Stomach smooth muscle (tissue), 2 donors: Measurements from ENCODE around the gene DUSP10.

Experiments
- H3K27ac ChIP-seq: one replicate; pipeline ENCODE4 v1.7.0; 2013; ENCODE audit warnings: mild to moderate bottlenecking, low read length, inconsistent platforms
- H3K27me3 ChIP-seq, 2 donors: one replicate each; pipeline ENCODE4 v1.7.0; 2013; ENCODE audit warnings: low read length in 2 of 2; ENCODE audit not compliant: insufficient read depth in 2 of 2, control insufficient read depth in 1 of 2
- H3K36me3 ChIP-seq, 2 donors: one replicate each; pipeline ENCODE4 v1.7.0; 2013; ENCODE audit warnings: low read length in 2 of 2; ENCODE audit not compliant: control insufficient read depth in 2 of 2, insufficient read depth in 2 of 2
- H3K4me1 ChIP-seq: one replicate; pipeline ENCODE4 v1.7.0; 2013; ENCODE audit warnings: low read length; ENCODE audit not compliant: control insufficient read depth, insufficient read depth
- H3K4me3 ChIP-seq, 2 donors: one replicate each; pipeline ENCODE4 v1.7.0; 2013; ENCODE audit warnings: low read length in 2 of 2
- H3K9ac ChIP-seq, 2 donors: one replicate each; pipeline ENCODE4 v1.7.0; 2013; ENCODE audit warnings: low read length in 2 of 2, mild to moderate bottlenecking in 1 of 2
- H3K9me3 ChIP-seq, 2 donors: one replicate each; pipeline ENCODE4 v1.7.0; 2013; ENCODE audit warnings: low read length in 2 of 2; ENCODE audit not compliant: control insufficient read depth in 2 of 2
- donor health status: healthy.
- donor health status: Pancreatic carcinoma.

Gene DUSP10

DNA sequence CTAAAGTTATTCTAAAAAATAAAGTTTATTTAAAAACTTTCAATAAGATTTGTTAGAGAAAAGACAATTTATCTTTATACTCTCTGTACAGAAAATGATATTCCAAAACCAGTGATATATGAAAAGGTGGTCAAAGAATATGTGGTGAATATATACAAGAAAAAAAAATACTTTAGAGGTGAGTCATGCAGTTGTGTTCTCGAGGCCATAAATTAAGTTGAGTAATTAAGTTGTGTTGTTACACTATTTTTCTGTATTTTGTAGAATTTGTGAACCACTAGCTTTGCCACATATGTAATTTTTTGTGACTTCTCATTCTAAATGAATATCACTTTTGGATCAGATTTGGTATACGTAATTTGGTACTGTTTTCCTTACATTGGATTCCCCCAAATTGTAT is 23.6 kb upstream of the DUSP10 start:
- Histone ChIP-seq H3K27me3 (no peaks in the 10 kb centered on the region), H3K9ac (no peak overlapping the region), H3K9me3 (no peaks in the 10 kb centered on the region)

GRCh38 chr1:221762121-221762520 is 20.2 kb upstream of the DUSP10 start:
- Histone ChIP-seq H3K4me1 (no peaks in the 10 kb centered on the region), H3K4me3 (no peak overlapping the region), H3K27me3 (no peaks in the 10 kb centered on the region), H3K9me3 (no peaks in the 10 kb centered on the region), H3K36me3 (no peaks in the 10 kb centered on the region), H3K9ac (no peak overlapping the region), H3K27ac (no peak overlapping the region)

More for the DNA sequence above, 23.6 kb upstream of the DUSP10 start:
- no peak overlapping the region for H3K4me3 ChIP-seq
- H3K36me3 ChIP-seq = no peaks in the 10 kb centered on the region
- H3K27ac ChIP-seq = no peak overlapping the region
- H3K4me1 ChIP-seq = no peaks in the 10 kb centered on the region

DNA sequence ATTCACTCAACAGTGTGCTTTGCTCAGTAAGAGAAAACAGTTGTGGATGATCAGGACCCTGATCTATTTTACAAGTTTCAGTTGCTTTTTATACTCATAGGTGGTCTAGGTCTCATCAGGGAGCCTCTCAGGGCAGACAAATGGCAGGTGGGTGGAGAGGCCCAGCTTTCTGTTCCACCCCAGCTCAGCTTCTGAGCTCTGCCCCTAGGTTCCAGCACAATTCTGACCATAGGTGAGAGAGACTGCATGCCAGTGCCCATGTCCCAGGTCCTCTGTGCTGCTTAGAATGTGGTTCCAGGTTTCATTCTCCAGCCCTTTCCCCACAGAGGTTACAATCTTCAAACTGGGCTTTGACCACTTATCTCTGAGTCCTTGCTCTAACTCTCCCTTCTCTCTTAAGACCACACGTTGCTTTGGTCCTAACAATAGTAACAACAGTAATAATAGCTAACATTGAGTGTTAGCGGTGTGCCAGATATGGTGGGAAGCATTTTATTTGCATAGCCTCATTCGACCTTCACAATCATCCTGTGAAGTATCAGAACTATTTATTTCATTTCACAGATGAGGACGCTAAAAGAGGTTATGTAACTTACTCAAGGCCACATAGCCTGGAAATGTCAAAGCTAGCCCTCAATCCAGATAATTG is 19.6 kb upstream of the DUSP10 start:
- no peaks in the 10 kb centered on the region for H3K36me3 ChIP-seq
- no peak overlapping the region for H3K4me3 ChIP-seq
- no peaks in the 10 kb centered on the region for H3K9me3 ChIP-seq
- H3K9ac ChIP-seq = no peak overlapping the region
- H3K4me1 ChIP-seq = no peaks in the 10 kb centered on the region
- no peaks in the 10 kb centered on the region for H3K27me3 ChIP-seq
- H3K27ac ChIP-seq = no peak overlapping the region

DNA sequence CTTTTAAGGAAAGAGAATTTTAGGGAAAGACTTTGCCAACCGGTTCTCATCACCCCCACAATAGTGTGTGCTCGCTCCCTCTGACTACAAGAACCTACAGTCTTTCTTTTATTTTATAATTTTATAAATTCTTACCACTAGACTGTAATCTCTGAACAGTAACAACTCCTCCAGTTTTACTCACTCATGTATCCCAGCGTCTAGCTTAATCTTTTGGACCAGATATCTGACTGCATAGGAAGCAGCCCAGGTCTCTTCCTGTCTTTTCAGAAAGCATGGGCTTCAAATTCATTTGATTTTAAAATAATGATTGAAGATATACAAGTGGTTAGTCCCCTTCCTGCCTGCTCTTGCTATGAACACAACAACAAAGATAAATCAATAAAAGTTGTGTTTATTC is 19.0 kb upstream of the DUSP10 start:
- no peaks in the 10 kb centered on the region for H3K9me3 ChIP-seq
- H3K4me1 ChIP-seq = no peaks in the 10 kb centered on the region
- no peaks in the 10 kb centered on the region for H3K27me3 ChIP-seq
- no peak overlapping the region for H3K27ac ChIP-seq
- H3K36me3 ChIP-seq = no peaks in the 10 kb centered on the region
- no peak overlapping the region for H3K9ac ChIP-seq
- H3K4me3 ChIP-seq = no peak overlapping the region

GRCh38 chr1:221759436-221759835 is 17.5 kb upstream of the DUSP10 start:
- no peak overlapping the region for H3K9ac ChIP-seq
- no peaks in the 10 kb centered on the region for H3K27me3 ChIP-seq
- no peaks in the 10 kb centered on the region for H3K36me3 ChIP-seq
- H3K4me1 ChIP-seq = no peaks in the 10 kb centered on the region
- no peaks in the 10 kb centered on the region for H3K9me3 ChIP-seq
- H3K27ac ChIP-seq = no peak overlapping the region
- H3K4me3 ChIP-seq = no peak overlapping the region

GRCh38 chr1:221758455-221758854 is 16.6 kb upstream of the DUSP10 start:
- Histone ChIP-seq H3K4me3 (no peak overlapping the region), H3K27ac (no peak overlapping the region), H3K4me1 (no peaks in the 10 kb centered on the region), H3K9me3 (no peaks in the 10 kb centered on the region), H3K9ac (no peak overlapping the region), H3K36me3 (no peaks in the 10 kb centered on the region), H3K27me3 (no peaks in the 10 kb centered on the region)

GRCh38 chr1:221756830-221757551 is 15.1 kb upstream of the DUSP10 start:
- Histone ChIP-seq H3K4me1 (no peaks in the 10 kb centered on the region), H3K27ac (no peak overlapping the region), H3K27me3 (no peaks in the 10 kb centered on the region), H3K4me3 (no peak overlapping the region), H3K36me3 (no peaks in the 10 kb centered on the region), H3K9me3 (no peaks in the 10 kb centered on the region), H3K9ac (no peak overlapping the region)

DNA sequence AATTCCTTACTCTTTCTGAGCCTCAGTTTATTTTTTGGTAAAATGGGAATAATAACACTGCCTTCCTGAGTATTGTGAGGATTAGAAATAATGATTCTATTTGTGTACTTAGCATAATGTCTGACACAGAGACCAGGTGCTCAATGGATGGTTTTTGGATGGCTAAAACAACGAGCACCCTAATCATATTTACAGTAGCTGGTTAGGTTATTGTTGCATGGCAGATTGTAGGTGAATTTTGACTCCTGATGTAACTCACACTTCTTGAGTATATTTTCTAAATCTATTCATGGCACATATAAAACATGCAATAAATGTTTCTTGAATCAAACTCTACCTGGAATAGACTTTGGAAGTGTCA is 11.9 kb upstream of the DUSP10 start:
- no peak overlapping the region for H3K9ac ChIP-seq
- no peaks in the 10 kb centered on the region for H3K36me3 ChIP-seq
- H3K4me3 ChIP-seq = no peak overlapping the region
- no peaks in the 10 kb centered on the region for H3K9me3 ChIP-seq
- H3K27ac ChIP-seq = no peak overlapping the region
- H3K4me1 ChIP-seq = no peaks in the 10 kb centered on the region
- no peaks in the 10 kb centered on the region for H3K27me3 ChIP-seq

DNA sequence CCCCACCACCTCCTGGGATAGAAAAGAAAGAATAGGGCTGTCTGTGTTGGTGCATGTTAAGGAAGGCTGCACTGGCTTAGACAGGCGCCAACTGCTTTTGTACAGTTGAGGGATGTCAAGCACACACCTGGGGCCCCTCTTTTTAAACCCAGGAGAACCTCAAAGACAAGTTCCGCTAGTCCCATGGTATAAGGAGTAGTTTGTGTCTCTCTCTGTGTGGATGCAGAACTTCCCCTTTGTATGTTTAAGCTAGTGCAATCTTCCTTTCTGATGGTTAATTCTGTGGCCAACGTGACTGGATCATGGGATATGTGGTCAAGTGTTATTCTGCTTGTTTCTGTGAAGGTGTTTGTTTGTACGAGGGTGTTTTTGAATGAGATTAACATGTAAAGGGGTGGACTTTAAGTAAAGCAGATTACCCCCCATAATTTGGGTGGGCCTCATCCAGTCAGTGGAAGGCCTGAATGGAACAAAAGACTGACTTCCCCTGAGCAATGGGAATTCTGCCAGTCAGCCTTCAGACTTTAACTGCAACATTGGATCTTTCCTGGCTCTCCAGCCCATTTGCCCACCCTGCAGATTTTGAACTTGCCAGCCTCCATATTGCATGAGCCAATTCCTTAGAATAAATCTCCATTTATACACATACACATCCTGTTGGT is 9.5 kb upstream of the DUSP10 start:
- Histone ChIP-seq H3K36me3 (no peaks in the 10 kb centered on the region), H3K9me3 (no peaks in the 10 kb centered on the region), H3K4me3 (no peak overlapping the region), H3K27ac (no peak overlapping the region), H3K27me3 (no peaks in the 10 kb centered on the region), H3K9ac (no peak overlapping the region), H3K4me1 (no peaks in the 10 kb centered on the region)

DNA sequence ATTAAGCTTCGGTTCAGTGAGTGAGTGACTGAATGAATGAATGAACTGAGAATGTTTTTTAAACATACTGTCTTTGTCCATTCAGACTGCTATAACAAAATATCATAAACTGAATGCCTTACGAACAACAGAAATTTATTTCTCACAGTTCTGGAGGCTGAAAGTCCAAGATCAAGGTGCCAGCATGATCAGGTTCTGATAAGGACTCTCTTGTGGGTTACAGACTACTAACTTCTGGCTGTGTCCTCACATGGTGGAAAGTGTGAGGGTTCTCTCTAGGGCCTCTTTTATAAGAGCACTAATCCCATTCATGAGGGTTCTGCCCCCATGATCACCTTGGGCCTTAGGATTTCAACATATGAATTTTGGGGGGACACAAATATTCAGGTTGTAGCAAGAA is 7.1 kb upstream of the DUSP10 start:
- Histone ChIP-seq H3K27ac (no peak overlapping the region), H3K9me3 (no peaks in the 10 kb centered on the region), H3K4me3 (no peak overlapping the region), H3K9ac (no peak overlapping the region), H3K27me3 (no peaks in the 10 kb centered on the region), H3K4me1 (no peaks in the 10 kb centered on the region), H3K36me3 (no peaks in the 10 kb centered on the region)

DNA sequence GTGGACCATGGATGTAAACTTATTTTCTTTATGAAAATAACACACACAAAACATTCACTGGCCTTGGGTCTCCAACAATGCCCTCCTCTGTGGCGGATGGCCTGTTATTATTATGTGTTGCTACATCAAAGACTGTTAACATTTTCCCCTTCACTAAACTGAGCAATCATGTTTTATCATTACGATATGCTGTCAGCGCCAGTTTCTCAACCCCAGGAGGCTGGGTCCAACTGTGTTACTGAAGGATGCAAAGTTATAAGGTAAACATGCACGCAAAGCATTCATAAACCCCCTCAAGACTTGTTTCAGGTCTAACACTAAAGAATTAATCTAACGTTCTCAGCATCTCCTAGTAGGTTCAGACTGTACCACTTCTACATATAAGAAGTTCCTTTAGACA is 6.0 kb upstream of the DUSP10 start:
- Histone ChIP-seq H3K4me3 (no peak overlapping the region), H3K9ac (no peak overlapping the region), H3K4me1 (peaks cover 6% of the 10 kb centered on the region), H3K9me3 (no peaks in the 10 kb centered on the region), H3K27ac (no peak overlapping the region), H3K36me3 (no peaks in the 10 kb centered on the region), H3K27me3 (no peaks in the 10 kb centered on the region)
